Activated CD8-positive, alpha-beta memory T cell treated with anti-CD3 and anti-CD28 coated beads for 1 hour (primary cell): ENCODE results near the gene MAP7D2.
A peak's percentile ranks its signal among the peaks of the same experiment; 100 is the strongest.

Experiments
- DNase-seq, 2 donors: peaks; one replicate each; pipeline ENCODE4 v3.0.0-alpha.2; 2020; ENCODE audit warnings: low read depth in 1 of 2; ENCODE audit errors: extremely low read depth in 1 of 2

The MAP7D2 gene

DNA sequence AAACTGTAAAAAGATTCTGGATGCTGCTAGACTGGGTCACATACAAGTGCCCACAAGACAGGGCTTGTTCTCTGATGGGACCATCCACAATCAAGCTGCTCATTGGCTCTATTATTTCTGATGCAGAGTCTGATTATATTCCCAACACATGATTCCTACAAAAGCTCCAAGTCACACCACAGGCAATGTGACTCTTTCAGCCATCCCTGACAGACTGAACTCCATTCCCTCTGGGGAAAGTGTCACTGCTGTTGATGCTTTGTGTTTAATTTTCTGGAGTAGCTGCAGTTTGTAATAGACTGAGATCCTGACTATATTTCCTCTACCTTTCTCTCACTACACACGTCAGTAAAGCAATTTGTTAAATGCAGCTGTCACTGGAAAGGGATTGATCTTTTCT lies 70.5 kb downstream of the MAP7D2 start:
- no peak for DNase-seq

DNA sequence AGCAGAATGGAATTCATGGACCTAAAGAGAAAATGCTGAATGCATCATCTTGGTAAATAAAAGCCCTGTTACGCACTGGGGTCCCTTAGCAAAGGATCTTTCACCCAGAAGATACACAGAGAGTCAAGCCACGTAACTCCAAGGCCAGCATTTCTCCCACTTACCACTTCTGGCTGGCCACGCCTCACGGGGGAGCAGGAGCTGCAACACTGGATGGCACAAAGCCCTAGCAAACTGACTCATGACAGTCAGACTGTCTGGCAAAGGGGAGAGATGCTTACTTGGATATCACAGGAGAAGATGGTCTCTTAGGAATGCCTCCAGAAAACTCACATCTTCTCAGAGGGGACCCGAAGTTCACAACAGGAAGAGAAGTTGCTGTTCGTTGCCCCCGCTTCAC lies 74.5 kb downstream of the MAP7D2 start:
- no peak for DNase-seq

DNA sequence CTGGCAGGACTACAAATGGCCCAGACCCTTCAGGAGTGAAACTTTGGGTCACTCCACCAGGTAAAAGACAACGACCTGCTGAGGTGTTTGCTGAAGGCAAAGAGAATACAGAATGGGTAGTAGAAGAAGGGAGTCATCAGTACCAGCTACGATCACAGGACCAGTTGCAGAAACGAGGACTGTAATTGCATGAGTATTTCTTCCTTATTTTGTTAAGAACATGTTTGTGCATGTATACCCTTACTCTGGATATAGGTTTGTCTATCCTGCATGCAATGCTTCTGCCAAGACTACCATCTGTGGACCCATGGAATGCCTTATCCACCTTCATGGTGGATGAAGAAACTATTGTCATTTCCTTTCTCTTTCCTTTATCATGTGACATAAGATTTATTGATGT lies 77.7 kb downstream of the MAP7D2 start:
- no peak for DNase-seq

DNA sequence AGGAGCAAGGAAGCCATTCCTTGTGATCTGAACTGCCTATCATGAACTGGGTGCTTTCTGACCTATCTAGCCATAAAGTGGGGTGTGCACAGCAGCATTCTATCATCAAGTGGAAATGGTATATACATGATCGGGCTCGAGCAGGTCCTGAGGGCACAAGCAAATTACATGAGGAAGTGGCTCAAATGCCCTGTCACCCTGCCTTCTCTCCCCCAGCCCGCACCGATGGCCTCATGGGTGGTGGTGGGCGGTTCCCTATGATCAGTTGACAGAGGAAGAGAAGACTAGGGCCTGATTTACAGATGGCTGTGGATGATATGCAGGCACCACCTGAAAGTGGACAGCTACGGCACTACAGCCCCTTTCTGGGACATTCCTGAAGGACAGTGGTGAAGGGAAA lies 79.5 kb downstream of the MAP7D2 start:
- DNase-seq, result no peak

DNA sequence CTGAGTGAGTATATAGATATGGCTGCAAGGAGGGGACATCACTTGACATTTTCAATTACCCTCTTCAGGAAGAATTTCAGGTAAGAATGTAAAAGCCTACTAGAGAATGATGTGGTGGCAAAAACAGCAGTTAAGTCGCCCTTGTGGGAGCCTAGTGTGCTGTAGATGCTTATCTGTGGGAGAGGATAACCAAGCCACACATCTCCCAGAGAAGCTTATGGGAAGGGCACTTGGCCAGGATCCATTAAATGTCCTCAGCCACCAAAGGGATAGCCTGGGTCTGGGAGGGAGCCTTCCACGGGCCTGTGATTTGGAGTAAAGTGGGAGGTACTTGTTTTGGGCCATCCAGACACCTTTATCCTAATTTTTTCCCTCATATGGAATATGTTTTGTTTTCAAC lies 84.5 kb downstream of the MAP7D2 start:
- no peak for DNase-seq

DNA sequence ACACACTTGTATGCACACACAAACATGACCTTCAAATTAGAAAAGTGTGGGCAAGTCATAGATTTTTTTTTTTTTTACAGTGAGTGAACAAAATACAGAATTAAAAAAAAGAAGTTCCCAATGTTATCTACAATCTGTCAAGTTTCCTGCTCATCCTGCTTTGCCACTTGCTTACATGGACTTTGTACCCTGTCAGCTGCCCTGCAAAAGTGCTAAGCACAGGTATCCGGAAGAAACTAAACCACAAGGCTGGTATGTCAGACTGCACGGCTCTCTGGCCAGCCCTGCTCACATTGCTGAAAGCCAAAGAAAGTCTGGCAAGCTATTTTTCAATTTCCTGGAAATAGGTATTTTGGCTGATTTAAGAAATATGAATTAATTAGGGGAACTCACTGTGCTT lies 87.0 kb downstream of the MAP7D2 start:
- no peak for DNase-seq

DNA sequence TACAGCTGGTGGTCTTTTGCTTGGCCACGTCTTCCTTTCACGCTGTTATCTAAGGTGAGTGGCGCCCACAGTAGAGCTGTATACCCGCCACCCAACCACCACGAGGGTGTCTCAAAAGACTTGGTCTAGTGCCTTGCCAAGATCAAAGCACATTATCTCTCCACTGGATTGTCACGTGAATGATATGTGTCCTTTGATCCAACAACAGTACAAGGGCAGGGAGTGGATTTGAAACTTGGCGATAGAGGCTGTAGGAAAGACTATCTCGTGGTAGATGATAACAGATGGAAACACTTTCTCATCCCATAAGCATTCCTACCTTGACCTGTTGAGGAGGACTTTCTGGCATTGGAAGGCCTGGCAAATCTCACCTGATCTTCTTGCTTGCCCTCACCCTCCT lies 88.1 kb downstream of the MAP7D2 start:
- no peak for DNase-seq

DNA sequence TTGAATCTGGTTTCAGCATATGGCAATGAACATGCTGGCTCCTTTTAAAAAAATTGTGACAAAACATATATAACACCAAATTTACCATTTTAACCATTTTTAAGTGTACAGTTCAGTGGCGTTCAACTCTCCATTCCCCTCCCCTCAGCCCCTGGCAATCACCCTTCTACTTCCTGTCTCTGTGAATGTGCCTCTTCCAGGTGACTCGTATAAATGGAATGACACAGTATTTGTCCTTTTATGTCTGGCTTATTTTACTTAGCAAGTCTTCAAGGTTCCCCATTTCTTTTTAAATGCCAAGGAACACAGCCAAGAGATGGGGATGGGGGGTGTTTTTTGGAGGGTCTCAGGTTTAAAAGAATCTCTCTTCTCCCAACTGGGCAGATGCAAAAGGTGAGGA lies 90.4 kb downstream of the MAP7D2 start:
- no peak for DNase-seq

DNA sequence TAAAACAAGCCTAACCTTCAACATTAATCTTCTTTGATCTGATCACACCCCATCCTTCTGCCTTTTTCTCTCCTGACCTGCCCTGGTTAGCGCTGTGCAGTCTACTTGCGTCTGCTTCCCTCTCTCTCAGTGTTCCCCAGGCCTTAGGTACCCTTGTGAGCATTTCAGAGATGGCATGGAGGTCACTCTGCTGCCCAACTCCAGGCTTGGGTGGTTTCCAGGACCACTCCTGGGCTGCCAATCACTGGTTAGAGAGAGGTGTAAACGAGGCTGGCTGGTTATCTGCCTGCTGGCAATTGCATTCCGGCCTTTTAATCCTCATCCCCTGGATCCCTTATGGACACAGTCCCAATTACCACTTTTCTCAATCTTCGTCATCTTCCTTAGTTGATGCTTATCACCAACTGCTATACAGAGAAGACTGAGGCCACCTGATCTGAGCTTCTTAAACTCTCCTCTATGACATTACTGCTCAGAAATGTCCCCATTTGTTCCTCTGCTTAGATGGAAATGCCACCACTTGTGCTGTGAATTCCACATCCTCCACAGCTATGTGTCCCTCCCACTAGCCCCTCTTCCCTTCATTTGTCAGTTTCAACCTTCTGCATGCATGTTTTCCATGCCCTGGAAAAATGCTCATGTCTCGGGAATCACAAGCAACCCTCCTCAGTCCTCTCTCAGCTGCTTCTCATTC lies 96.9 kb downstream of the MAP7D2 start:
- DNase-seq, result no peak

DNA sequence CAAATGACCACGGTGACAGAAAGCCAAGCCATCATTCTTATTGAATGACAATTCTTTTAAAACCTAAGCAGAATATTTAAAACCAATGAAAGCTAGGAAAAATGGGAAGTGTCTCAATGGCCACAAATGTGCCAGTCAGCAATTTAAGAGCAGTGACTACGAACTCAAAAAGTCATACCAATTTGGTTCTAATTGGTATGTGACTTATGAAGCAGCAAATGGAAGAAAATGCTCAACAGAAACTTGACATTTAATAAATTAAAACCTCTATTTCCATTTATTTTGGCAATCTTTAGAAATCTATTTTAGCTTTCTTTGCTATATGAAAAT lies 100.1 kb downstream of the MAP7D2 start:
- no peak for DNase-seq

DNA sequence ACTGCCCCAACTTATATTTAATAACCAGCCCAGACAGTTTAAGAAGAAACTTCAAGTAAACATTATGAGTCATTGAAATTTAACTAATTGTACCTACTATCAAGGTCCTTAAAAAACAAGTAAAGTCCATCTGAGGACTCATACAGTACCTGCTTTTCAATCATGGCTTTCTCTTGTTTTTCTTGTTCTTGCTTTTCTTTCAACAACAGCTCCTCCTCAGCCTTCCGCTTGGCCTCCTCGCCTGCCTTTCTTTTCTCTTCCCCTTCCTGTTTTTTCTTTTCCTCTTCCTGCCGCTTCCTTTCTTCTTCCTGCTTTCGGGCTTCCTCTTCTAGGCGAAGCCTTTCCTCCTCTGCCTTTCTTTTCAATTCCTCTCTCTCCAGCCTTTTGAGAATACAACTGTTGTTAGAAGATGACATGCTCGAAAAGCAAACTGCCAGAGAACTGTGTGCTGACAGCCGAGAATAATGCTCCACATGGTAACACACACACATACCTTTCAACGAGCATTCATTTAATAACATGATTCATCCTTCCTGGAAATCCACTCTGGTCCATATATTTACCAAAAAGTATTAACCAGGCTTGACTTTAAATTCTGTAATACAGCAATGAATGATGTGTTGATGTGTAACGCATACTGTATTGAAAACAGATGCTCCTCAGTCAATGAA lies 100.6 kb downstream of the MAP7D2 start:
- no peak for DNase-seq

DNA sequence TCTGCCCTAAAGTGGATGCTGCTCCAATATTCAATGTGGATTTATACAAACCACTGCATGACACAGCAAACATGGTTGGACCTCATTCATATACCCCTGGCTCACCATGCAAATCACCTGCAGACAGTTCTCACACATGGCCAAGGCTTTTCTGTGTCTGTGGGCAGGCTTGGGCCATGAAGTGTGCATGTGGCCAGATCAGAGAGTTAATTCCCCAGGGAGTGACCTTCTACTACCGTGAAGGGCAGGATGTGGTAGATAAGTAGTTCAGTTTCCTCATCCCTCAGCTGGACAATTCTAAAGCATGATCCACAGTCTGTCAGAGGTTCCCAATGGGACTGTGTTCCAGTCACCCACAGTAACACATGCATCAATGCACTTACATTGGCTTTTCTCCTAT lies 101.3 kb downstream of the MAP7D2 start:
- no peak for DNase-seq

DNA sequence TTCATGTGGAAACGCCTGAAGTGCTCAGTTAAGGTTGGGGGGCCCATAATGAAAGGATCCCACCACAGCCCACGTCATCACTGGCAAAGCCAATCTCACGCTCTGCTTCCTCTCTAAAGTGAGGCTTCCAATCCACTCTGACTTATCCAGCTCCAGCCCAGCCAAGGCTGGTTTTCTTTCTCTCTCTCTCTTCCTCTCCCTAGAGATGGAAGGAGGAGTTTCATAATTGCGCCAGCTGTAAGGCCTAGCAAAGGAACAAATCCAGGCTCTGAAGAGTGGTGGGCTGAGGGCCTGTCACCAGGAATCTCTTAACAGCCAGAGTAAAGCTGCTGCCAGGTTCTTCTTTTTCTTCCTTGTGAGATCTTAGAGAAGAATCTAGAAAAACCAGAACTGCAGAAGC lies 105.1 kb downstream of the MAP7D2 start:
- no peak for DNase-seq

DNA sequence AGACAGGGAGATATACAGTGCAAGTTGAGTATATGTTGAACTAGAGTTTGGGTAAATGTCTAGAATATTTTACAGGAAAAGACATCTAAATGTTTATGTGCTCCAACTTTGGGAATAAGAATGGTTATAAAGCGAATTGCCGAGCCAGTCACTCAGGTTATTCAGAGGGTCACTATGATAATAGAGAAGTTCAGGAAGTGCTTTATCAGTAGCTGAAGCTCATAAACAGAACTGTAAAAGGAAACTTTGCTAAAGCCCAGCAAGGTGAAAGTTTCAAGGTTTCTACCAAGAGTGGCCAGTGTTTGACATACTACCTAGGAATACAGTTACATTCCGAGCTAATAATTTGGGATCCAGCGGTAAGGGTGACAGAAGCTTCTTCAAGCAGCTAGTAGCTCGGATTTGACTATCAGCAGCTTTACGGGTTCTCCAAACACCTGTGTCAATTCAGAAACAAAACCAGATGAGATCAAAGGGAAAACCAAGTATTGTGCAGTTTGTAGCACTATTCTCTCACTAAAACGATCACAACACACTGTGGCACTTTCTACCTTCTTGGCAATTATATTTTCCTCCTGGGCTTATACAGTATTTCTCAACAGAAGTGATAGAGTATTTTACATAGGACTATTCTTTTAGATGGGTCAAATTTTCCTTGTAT lies 108.6 kb downstream of the MAP7D2 start:
- no peak for DNase-seq

DNA sequence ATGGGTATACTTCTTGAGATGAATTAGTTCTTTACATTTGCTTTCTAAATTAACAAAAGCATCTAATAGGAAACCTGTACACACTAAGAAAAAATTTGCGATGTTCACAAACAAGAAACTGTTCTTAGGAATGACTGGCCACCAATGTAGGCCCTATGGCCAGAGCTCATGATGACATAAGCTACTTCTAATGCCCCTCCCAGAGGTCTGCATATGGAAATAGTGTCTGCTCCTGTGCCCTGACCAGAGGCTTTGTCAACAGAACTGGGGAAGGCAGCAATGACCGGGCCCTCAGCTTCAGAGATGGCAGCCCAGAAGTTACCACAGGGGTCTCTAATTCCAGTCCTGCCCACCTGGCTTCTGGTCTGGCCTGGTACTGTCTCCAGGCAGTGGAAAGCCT lies 110.8 kb downstream of the MAP7D2 start:
- no peak for DNase-seq

DNA sequence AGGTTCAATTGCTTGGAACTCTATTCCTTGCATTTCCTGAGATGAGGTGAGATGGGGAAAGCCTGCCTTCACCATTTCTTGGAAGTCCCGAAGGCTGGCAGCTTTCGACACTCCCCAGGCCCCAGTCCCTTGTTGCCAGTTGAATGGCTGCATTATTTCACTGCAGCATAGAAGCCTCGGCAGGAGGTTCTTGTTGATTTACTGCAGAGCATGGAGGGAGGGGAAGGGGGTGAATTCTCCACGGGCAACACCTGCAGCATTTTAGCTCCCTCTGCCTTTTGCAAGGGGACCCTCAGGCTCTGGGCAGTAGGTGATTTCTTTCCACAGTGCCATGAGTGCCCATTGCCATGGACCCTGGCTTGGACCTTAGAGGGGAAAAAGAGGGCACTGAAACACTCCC lies 115.1 kb downstream of the MAP7D2 start:
- DNase-seq, result no peak

DNA sequence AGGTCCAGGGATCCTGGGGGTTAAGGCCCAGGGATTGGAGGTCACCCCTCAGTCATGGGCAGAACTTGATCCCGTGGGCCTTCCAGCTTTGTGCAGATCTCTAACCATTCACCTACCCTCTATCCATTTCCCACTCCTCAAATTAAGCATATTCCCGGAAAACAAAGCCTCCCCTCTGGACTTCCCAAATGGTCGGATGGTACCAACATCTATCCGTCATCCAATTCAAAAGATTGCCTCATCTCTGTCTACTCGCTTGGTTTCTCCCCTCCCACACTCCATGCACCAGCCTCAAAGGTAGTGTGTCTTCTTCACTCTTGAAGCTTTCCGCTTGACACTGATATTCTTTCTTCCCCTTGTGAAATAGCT lies 125.4 kb downstream of the MAP7D2 start:
- DNase-seq, result no peak

DNA sequence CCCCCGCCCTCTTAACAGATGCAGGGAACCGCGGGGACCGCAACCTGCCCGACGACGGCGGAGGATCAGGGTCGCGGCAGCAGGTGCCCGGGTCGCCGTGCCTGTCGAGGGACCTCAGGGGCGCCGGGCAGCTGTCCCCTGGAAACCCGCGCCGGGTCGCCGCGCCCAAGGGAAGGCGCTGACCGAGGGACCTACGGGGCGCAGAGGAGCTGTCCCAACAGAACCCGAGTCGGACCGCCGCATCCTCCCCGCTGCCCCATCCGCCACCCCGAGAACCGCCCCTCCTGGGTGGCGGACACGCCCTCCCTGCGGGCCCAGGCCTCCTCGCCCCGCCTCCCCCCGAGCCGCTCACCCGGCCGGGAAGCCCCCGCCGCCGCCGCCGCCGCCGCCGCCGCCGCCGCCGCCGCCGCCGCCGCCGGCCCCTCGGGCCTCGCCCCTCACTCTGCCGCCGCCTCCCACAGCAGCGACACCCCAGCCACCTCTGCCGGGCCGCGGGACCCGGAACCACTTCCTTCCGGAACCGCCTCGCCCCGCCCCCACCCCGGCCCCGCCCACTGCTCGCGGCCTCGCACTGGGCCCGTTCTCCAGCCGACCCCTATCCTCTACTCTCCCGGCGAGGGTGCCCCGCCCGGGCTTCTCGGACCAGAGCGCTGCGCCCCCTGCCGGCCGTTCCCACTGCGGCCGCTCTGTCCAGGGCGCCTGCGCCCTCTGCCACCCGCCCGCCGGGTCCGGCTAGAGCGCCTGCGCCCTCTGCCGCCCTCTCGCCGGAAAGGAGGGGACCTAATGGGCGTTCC lies 126.0 kb downstream of the MAP7D2 start, which contains the start of gene BCLAF3:
BCLAF3 (minus strand) TSS at position 506 of the 794 bp plus-strand sequence. CDS start 20,797 bp downstream, outside the sequence.
- peak; percentile 58 to 79 for DNase-seq

DNA sequence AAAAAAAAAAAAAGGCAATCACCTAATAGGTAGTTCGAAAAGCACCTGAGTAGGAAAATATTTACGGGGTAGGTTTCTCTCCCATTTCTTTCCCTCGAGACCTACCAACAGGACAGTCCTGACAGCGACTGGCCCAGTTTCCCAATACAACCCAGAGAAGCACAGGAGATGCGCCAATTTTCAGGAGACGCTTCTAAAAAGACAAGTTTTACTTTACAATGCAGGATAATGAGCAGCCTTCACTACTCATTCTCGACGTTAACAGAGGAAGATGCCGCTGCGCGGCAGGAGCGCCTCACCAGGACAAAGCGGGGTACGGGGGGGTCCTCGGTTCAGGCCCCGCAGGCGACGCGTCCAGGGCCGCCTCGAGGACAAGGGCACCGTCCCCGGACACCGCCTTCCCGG lies 126.6 kb downstream of the MAP7D2 start:
- DNase-seq, result peak; percentile 0 to 7

DNA sequence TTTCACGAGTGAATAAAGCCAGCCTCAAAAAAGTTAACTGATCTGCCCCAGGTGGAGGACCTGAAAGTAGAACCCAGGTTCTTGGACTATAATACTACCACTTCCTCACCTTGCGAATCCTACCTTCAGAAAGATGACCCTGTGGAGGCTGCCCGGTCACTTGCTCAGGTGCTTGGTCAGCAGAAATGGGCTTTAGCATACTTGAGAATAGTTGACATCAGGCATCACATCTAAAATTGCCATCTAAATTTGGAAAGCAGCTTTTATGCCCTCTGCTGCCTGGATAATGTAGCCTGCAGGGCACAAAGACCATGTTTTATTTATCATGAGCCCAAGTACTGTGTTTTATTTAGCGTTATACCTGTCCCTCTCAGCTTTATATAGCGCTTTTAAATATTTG lies 128.9 kb downstream of the MAP7D2 start:
- no peak for DNase-seq

DNA sequence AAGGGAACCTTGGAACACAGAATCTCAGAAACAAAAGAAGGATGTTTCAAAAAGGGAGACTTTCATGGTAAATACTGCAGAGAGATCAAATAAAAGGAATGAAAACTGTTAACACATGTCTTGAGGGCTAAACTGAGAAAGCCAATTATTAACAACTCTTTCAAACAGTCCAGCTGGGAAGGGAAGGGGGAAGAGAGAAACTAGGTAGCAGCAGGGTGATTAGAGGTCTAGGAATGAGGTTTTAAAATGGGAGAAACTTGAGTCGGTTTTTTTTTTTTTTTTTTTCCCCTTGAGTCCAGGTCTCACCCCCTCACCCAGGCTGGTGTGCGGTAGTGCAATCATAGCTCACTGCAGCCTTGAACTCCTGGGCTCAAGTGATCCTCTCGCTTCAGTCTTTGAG lies 130.2 kb downstream of the MAP7D2 start:
- no peak for DNase-seq

DNA sequence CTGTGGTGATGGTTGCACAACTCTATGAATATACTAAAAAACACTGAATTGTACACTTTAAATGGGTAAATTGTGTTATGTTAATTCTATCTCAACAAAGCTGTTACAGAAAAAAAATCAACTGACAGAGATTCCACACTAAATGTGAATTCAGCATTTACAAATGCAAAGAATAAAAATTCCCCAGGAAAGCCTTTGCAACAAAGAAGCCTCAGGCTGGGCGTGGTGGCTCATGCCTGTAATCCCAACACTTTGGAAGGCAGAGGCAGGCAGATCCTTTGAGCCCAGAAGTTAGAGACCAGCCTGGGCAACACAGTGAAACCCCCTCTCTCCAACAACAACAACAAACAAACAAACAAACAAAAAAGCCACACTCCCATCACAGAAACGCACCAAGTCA lies 134.8 kb downstream of the MAP7D2 start:
- no peak for DNase-seq
